Fibroblast of villous mesenchyme (primary cell): ENCODE data around the gene LENEP. TPM values are rescaled to one million over a fixed set of nuclear protein-coding genes. Genes with fewer than 3 reads are reported as not detected.

Experiments
- DNase-seq: peaks from one replicate; pipeline ENCODE4 v3.0.0-alpha.2; 2010; ENCODE audit warnings: low read depth
- H3K4me3 ChIP-seq: 2 replicates; pipeline ENCODE4 v1.5.1; 2011; ENCODE audit warnings: low read depth, mild to moderate bottlenecking, low read length
- CTCF ChIP-seq: IDR thresholded peaks from 2 replicates; pipeline ENCODE4 v1.5.1; 2012; ENCODE audit warnings: low read depth, mild to moderate bottlenecking, low read length; ENCODE audit not compliant: insufficient read depth
- total RNA-seq: library from RNA; depleted of rRNA; stranded (reverse); fragments of >200 nt; gene quantifications from 2 replicates; pipeline ENCODE4 v1.2.3, GENCODE V29; 2012

The LENEP gene
- total RNA-seq, 1 donor = 0.43 TPM

DNA sequence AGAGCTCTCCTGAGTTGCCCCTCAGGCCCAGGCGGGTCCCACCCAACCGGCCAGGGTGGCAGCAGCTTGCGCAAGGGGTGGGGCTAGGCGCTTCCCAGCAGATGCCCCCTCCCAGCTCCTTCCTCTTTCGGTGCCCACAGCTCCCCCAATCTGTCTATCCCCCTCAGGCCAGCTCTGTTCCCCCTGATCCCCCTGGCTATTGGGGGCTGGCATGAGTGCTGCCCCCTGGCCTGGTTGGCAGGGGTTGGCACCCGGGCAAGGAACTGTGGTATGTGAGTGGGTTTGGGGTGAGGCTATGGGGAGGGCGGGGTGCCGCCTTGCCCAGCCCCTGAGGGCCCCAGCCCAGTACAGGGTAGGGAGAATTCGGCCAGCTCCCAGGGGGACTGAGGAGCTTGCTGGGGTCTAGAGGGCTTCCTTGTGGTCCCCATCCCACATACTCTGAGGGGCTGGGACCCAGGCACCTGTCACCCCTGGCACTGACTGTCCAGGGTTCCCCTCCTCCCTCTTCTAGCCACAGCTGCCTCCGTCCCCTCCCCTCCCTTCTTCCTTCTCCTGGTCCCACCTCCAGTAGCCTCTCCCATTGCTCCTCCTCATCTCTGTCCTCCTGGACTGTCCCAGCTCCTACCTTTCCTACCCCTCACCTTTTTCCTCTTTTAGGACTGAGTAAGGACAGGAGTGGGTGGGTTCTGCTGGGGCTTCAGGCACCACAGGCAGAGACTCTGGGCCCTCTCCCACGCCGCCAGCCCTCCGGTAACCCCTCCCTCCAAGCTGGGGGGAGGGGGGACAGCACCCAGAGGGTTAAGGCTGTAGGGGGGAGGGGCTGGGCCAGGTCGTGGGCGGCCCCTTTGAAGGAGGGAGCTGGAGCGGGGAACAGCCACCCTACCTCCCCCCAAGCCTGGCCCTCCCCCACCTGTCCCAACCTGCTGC is 14.9 kb downstream of the LENEP start:
- no peak for DNase-seq
- no peak overlapping the region for H3K4me3 ChIP-seq
- no peak for TF ChIP-seq CTCF

DNA sequence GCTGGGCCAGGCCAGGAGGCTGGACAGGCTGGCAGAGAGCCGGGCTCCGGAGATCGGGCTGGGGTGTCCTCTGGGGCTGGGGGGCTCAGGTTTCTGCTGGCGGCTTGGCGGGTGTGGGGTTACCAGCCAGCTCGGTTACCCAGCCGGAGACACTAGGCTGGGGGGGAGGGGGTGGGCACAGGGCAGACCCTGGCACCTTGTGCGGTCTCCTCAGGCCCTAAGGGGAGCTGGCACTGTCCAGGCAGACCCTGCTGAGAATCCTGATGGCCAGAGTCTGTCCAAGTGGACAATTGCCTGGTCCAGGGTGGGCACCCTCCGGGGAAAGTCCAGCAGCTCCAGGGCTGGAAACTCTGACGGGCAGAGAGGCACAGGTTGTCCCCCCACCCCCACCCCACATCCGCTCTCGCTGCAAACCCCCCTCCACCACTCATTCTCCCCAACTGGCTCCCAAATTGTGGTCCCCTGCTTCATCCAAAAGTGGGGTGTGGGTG is 15.9 kb downstream of the LENEP start:
- DNase-seq = no peak
- no peak for TF ChIP-seq CTCF
- H3K4me3 ChIP-seq = no peak overlapping the region

- no peak overlapping the region for H3K4me3 ChIP-seq
- no peak for DNase-seq
- TF ChIP-seq CTCF = no peak
Observed at GRCh38 chr1:155009742-155010141, 16.4 kb downstream of the LENEP start.

- no peak for TF ChIP-seq CTCF
- no peak for DNase-seq
- H3K4me3 ChIP-seq = no peak overlapping the region
Observed at GRCh38 chr1:155010211-155010918, 17.0 kb downstream of the LENEP start.

DNA sequence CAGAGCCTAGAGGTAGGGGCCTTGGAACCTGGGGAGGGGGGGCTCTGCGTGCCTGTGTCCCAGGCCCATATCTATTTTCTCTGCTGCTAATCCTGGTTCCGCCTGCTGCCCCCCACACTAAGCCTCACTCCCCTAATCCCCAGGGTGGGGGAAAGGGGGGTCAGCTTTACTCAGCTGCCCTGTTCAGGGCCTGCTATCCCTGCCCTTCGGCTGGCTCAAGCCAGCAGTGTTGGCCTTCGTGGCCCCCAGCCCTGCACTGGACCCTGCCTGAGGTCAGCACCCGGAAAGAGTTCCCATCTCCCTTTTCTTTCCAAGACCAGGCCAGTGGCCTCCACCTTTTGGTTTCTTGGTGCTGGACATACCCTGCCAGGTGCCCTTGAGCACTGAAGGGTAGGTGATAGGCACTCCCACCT is 17.6 kb downstream of the LENEP start:
- no peak for TF ChIP-seq CTCF
- no peak overlapping the region for H3K4me3 ChIP-seq
- DNase-seq = no peak

- no peak overlapping the region for H3K4me3 ChIP-seq
- no peak for TF ChIP-seq CTCF
- DNase-seq = no peak
Observed at GRCh38 chr1:155011437-155012025, 18.1 kb downstream of the LENEP start.
